DMS53 treated with DMSO at 0.1 percent for 48 hours (cell line): ENCODE data around the gene KIR3DL3.
"Not testable (repeated sequence)": the region's sequence is repeated elsewhere in the genome, so short reads cannot be mapped to it uniquely, and the experiment has no call there.

Experiments used
- DNase-seq: peaks from one replicate; lab custom pipeline; 2025; ENCODE audit not compliant: unreplicated experiment; lab: John Stamatoyannopoulos, UW

KIR3DL3 gene

GRCh38 chr19:54729416-54730188 is 5.4 kb downstream of the KIR3DL3 start:
- DNase-seq, result no peak

- no peak for DNase-seq
These were observed 6.9 kb downstream of the KIR3DL3 start for GRCh38 chr19:54731191-54731590.

GRCh38 chr19:54738306-54738705 is 14.1 kb downstream of the KIR3DL3 start, which contains the start of gene KIR2DL3:
KIR2DL3 (plus strand) TSS chr19:54738513; CDS start chr19:54738546, 33 bp downstream.
- not testable (repeated sequence) for DNase-seq

- no peak for DNase-seq
These were observed 14.5 kb downstream of the KIR3DL3 start for GRCh38 chr19:54738715-54739114.

GRCh38 chr19:54739587-54740497 is 15.6 kb downstream of the KIR3DL3 start:
- no peak for DNase-seq

- not testable (repeated sequence) for DNase-seq
These were observed 17.7 kb downstream of the KIR3DL3 start for GRCh38 chr19:54741950-54742349.

GRCh38 chr19:54744080-54744479 is 19.8 kb downstream of the KIR3DL3 start:
- DNase-seq, result not testable (repeated sequence)

GRCh38 chr19:54747614-54748322 is 23.5 kb downstream of the KIR3DL3 start:
- not testable (repeated sequence) for DNase-seq

GRCh38 chr19:54750276-54750675 is 26.0 kb downstream of the KIR3DL3 start:
- not testable (repeated sequence) for DNase-seq

- DNase-seq, result not testable (repeated sequence)
These were observed 32.2 kb downstream of the KIR3DL3 start for GRCh38 chr19:54756204-54757110.

- DNase-seq, result not testable (repeated sequence)
These were observed 34.3 kb downstream of the KIR3DL3 start for GRCh38 chr19:54758577-54758976.

- DNase-seq, result not testable (repeated sequence)
These were observed 40.0 kb downstream of the KIR3DL3 start for GRCh38 chr19:54764219-54764618.

- DNase-seq, result not testable (repeated sequence)
These were observed 42.2 kb downstream of the KIR3DL3 start for GRCh38 chr19:54766464-54766863.

- DNase-seq, result not testable (repeated sequence)
These were observed 45.4 kb downstream of the KIR3DL3 start, which contains the start of gene KIR2DL1 for GRCh38 chr19:54769646-54770045. KIR2DL1 (plus strand) TSS chr19:54769793; CDS start chr19:54769851, 58 bp downstream.

- DNase-seq, result not testable (repeated sequence)
These were observed 46.3 kb downstream of the KIR3DL3 start for GRCh38 chr19:54770511-54770910.

- DNase-seq, result not testable (repeated sequence)
These were observed 47.0 kb downstream of the KIR3DL3 start for GRCh38 chr19:54771018-54771960.

GRCh38 chr19:54772666-54773065 is 48.4 kb downstream of the KIR3DL3 start:
- DNase-seq, result not testable (repeated sequence)

- not testable (repeated sequence) for DNase-seq
These were observed 51.0 kb downstream of the KIR3DL3 start for GRCh38 chr19:54775095-54775815.
